Stimulated activated CD4-positive, alpha-beta T cell treated with anti-CD3 and anti-CD28 coated beads, Interleukin-4, amount 100 ng/mL, for 24 hours (primary cell): ENCODE data around the gene DUSP3.
"Not testable (repeated sequence)": the region's sequence is repeated elsewhere in the genome, so short reads cannot be mapped to it uniquely, and the experiment has no call there.

Experiments used
- DNase-seq: peaks from one replicate; pipeline ENCODE4 v3.0.0-alpha.2; 2020

DUSP3 gene

GRCh38 chr17:43799047-43799446, 20.3 kb upstream of the DUSP3 start:
- no peak for DNase-seq

DNA sequence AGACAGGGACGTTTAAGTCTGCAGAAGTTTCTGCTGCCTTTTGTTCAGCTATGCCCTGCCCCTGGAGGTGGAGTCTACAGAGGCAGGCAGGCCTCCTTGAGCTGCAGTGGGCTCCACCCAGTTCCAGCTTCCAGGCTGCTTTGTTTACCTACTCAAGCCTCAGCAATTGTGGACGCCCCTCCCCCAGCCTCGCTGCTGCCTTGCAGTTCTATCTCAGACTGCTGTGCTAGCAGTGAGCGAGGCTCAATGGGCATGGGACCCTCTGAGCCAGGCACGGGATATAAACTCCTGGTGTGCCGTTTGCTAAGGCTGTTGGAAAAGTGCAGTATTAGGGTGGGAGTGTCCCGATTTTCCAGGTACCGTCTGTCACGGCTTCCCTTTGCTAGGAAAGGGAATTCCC, 19.2 kb upstream of the DUSP3 start:
- DNase-seq: not testable (repeated sequence)

GRCh38 chr17:43792668-43793067, 13.9 kb upstream of the DUSP3 start:
- not testable (repeated sequence) for DNase-seq

DNA sequence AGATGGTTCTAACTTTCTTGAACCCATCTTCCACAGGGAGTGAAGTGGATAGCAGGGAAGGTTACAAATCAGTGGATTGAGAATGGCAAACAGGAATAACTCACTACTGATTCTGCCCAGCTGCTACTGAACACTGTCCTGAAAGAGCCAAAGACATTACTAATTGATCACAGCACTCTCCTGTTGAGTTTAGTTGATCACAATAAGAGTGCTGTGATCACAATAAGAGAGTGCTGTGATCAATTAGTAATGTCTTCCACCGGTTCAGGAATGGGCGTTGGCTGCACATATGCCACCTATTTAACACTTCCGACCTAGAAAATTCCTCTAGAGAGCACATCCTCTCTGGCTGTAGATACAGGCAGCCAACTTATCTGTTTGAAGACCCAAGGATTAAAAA, 12.8 kb upstream of the DUSP3 start:
- no peak for DNase-seq

- no peak for DNase-seq
Measured at GRCh38 chr17:43790311-43790940, 11.6 kb upstream of the DUSP3 start.

- DNase-seq: no peak
Measured at GRCh38 chr17:43789482-43789881, 10.7 kb upstream of the DUSP3 start.

DNA sequence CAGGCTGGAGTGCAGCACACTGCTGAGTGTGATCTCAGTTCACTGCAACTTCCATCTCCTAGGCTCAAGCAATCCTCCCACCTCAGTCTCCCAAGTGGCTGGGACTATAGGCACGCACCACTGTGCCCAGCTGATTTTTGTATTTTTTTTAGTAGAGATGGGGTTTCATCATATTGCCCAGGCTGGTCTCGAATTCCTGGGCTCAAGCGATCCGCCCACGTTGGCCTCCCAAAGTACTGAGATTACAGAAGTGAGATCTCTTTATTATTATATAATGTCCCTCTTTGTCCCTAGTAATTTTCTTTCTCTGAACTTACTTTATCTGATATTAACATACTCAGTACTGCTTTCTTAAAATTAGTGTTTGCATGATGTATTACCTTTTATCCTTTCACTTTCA, 9.8 kb upstream of the DUSP3 start:
- DNase-seq: no peak

- no peak for DNase-seq
Measured at GRCh38 chr17:43787728-43788127, 9.0 kb upstream of the DUSP3 start.

- no peak for DNase-seq
Measured at GRCh38 chr17:43784628-43785101, 5.9 kb upstream of the DUSP3 start.

DNA sequence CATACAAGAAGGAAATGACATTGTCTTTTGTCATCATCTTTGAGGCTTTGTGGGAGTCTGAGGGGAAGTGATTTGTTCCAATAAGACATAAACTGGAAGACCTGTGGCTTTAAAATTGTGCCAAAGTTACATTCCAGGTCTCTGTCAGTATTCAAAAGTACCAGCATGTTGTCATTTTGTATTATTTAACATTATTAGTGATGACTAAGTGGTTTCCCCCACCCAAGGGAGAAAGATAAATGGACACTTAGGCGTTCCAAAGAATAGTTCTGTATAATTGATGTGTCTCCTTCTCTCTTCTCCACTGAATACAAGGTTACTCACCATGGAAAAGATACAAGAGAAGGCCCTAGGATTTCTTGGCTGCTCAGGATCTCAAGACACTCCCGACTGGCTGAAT, 5.3 kb upstream of the DUSP3 start:
- no peak for DNase-seq

DNA sequence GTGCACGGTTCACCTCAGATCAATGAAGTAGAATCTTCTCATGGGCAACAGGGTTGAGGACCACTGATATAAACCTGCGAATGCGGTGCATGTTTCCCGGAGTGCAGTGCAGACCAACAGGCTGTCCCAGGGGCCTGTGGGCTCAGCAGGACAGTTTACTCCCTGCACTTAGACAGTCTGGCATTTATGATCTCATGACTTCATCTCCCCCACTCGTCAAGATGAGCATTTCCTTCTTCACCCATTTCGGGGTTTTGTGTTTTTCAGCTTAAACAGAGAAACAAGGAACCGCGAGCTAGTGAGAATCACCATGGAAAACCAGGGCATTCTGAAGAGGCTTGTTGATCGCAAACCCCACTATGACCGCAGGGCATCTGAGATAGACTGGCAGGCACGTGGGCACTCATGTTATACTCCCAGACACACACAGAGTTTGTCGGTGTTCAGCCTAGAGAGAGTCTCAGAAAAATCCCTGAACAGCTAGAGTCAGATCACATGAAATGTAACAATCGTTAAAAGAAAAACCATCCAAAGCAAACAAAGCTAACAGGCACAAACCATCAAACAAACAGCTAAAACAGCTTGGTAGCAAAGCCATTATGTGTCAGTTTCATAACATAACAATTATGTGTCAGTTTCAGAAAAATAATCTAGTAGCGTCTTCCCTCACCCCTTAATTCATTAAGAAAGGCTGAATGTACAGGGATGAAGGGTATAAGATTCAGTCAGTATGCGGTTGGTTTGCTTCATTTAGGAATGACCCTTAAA, 4.3 kb upstream of the DUSP3 start:
- DNase-seq: no peak

- DNase-seq: no peak
Measured at GRCh38 chr17:43780135-43780534, 1.4 kb upstream of the DUSP3 start, which contains the start of gene CFAP97D1. Gene CFAP97D1 (plus strand): TSS chr17:43780435. CDS start chr17:43780463, 28 bp downstream.

DNA sequence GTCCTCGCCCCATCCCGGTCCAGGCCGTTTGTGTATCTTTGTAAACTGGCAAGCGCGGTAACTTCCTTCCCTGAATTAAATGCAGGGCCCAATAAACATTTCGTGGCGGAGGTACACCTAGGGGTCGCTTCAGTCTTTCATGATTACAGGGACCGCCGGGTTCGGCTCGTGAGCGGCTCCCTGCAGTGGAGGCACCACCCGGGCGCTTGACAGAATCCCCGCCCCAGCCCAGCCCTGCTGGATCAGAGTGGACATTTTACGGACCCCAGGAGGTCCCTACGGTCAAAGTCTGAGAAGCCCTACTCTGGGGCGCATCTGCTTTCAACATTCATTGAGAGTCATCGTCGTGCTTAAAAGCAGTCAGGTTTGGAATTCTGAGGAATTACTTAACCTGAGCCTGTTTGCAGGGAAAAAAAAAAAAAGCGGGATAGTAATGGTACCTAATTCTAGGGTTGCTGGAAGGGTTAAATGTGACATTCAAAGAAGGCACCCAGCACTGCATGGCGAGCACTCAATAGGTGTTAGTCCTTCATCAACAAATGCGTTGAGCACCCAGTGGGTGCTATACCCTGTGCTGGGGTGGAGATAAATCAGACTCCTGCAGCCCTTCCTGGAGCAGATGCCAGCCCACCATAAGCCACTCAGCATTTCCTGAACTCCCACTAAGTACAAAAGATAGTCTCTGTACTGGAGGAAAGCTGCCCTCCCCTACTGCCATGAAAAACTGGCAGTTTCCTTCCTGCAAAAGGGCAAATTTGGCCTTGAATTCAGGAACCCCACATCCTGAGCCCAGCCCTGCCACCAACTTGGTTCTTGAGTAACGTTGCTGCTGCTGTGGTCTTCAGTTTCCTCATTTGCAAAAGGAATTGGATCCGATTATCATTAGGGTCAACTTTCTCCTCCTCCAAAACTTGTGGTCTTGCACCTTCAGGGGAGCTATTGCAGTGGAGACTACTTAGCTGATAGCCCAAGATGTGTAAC, 658 bp upstream of the DUSP3 start:
- no peak for DNase-seq

GRCh38 chr17:43774304-43775250, 4.2 kb downstream of the DUSP3 start:
- DNase-seq: no peak

DNA sequence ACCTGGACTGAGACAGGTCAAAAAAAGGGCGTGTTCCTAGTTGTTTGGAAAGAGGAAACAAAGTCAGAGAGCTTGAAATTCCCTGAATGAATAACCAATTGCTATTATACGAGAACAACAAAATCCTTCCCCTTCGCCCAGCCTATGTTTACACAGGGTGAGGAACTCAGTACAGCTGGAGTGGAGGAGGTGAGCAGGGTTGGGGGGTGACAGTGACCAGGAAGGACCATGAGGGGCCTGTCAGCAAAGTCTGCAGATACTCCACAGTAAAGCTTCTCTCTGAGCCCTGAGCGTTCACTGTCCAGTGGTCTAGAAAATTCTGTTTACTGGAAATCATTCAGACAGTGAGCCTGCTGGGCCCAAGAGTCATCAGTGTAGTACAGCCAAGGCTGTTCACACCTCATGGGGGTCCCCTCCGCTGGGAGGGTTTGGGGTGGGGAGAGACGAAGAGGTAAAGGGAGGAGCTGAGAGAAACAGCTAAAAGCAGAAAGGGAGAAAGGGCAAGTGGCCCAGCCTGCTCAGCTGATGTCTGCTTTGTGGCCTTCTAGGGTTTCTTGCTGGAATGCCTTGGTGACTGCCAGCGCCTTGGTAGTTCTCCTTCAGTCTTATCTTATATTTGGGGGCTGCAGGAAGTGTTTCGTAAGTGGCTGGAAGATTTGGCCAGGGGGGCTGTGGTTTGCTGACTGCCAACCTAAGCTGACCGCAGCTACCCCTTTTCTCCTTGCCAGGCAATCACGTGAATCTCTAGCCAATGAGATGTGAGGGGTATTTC, 5.7 kb downstream of the DUSP3 start:
- DNase-seq: no peak

- DNase-seq: no peak
Measured at GRCh38 chr17:43771463-43771862, 7.3 kb downstream of the DUSP3 start.

DNA sequence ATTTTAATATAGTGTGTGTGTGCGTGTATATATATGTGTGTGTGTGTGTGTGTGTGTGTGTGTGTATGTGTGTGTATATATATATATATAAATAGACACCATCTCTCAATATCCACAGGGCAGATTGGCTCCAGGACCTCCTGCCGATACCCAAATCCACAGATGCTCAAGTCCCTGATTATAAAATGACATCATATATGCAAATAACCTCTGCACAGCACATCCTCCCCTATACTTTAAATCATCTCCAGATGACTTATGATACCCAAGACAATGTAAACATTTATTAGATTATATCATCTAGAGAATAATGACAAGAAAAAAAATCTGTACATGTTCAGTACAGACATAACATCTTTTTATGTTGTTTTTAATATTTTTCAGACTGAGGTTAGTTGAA, 7.8 kb downstream of the DUSP3 start:
- DNase-seq: no peak

DNA sequence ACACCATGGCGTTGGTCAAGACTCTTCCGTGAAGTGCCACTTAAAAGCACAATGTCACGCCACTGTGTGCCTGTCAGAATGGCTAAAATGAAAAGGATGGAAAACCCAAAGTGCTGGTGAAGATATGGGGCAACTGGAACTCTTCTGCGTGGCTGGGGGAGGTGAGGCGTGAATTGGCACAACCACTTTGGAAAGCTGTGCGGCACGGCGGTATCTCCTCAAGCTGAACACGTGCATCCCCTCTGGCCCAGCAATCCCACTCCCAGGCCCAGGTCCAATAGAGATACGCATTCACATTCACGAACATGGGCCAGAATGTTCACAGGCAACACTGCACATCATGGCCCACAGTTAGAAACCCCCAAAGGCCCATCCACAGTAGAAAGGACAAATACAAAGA, 8.9 kb downstream of the DUSP3 start:
- no peak for DNase-seq

DNA sequence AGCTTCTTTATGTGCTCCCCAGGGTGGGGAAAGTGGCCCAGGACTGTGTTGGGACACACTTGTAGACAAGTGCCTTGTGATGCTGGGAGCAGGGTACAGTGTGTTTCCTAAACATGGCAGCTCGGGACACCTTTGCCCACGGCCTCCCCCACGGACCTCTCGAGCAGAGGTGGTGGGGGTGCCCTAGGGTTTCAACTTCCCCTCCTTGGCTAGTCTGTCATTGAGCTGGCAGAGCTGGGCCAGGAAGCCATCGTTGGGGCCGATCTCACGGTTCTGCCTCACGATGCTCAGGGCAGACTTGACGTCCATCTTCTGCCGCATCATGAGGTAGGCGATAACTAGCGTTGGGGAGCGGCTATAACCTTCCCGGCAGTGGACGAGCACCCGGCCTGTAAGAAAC, 9.4 kb downstream of the DUSP3 start:
- DNase-seq: no peak

DNA sequence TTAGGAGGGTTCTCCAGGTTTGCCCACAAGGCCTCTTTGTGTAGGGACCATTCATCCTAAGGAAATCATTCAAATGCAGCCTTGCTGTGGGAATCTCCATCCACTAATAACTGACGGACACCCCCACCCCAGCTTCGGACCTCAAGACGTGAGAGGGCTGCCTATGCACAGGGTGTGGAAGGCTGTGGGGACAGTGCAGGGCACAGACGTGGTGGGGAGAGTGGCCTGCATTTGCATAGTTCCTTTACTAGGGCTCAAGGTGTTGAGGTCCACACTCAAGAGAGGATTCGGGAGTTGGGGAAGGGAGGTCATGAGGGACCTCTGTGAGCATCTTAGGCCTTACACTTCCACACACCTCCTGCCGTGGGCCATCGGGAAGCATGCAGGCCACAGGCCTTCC, 9.8 kb downstream of the DUSP3 start:
- no peak for DNase-seq

DNA sequence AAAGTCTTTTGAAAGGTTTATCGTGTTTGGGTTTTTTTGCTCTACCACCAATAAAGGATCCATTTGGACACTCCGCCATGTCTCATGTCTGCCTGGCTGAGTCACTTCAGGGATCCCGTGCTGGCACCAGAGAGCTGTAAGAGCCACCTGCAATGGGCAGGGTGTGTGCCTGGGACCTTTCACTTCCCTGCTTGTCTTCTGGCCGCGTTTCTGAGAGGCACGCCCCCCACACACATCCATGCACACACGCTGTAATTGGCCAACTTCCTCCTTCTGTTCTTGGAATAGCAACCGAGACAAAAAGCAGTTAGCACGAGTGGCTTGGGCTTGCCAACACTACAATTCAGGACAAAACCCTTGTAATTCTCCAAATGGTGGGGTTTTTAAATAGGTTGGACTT, 10.4 kb downstream of the DUSP3 start:
- no peak for DNase-seq
